Ectodermal cell (in vitro differentiated cells): ENCODE measurements around the gene TSPAN18.

ENCODE experiments used
- H3K27ac ChIP-seq: 2 replicates; pipeline ENCODE4 v1.7.0; 2013; ENCODE audit warnings: mild to moderate bottlenecking, low read depth, low read length; ENCODE audit not compliant: insufficient read depth, poor library complexity, severe bottlenecking
- H3K27me3 ChIP-seq: 2 replicates; pipeline ENCODE4 v1.7.0; 2013; ENCODE audit warnings: mild to moderate bottlenecking, low read length; ENCODE audit not compliant: insufficient read depth, control insufficient read depth, poor library complexity, severe bottlenecking
- H3K36me3 ChIP-seq: one replicate; pipeline ENCODE4 v1.7.0; 2013; ENCODE audit warnings: low read length; ENCODE audit not compliant: control insufficient read depth, insufficient read depth
- H3K4me1 ChIP-seq: one replicate; pipeline ENCODE4 v1.7.0; 2013; ENCODE audit warnings: low read length; ENCODE audit not compliant: control insufficient read depth, insufficient read depth
- H3K4me3 ChIP-seq: 2 replicates; pipeline ENCODE4 v1.7.0; 2013; ENCODE audit warnings: low read depth, low read length, control low read depth; ENCODE audit not compliant: insufficient read depth
- H3K9me3 ChIP-seq: 2 replicates; pipeline ENCODE4 v1.7.0; 2013; ENCODE audit warnings: mild to moderate bottlenecking, low read length, moderate library complexity; ENCODE audit not compliant: control insufficient read depth
- WGBS, 2 experiments: methylation state at CpG; one replicate each; pipeline ENCODE4 v1.1.7; 2013; ENCODE audit warnings: missing lambda C conversion rate in 2 of 2; 5-methylcytosine and 5-hydroxymethylcytosine counted together

Gene TSPAN18

DNA sequence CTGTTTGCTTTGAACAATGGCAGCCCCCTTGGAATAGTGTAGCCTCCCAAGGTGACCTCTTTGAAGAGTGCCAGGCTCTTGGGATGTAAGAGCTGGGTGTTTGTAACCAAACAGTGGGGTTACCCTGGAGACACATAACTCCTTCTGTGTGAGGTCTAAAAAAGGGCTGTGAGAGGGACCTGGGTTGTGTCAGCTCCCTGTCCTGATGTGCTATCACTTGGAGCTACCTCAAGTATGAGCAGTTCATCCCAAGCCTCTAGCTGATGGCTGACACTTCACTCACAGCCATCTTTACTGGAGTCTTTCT, 40.2 kb downstream of the TSPAN18 start:
- no peak overlapping the region for H3K27ac ChIP-seq
- peaks cover 17% of the 10 kb centered on the region for H3K36me3 ChIP-seq
- no peak overlapping the region for H3K4me3 ChIP-seq
- H3K27me3 ChIP-seq: no peaks in the 10 kb centered on the region
- peaks cover 9% of the 10 kb centered on the region for H3K4me1 ChIP-seq
- peaks cover 4% of the 10 kb centered on the region for H3K9me3 ChIP-seq

- H3K27me3 ChIP-seq: no peaks in the 10 kb centered on the region
- peaks cover 17% of the 10 kb centered on the region for H3K36me3 ChIP-seq
- H3K4me1 ChIP-seq: peaks cover 6% of the 10 kb centered on the region
- peaks cover 4% of the 10 kb centered on the region for H3K9me3 ChIP-seq
- H3K4me3 ChIP-seq: no peak overlapping the region
- no peak overlapping the region for H3K27ac ChIP-seq
- 88% methylated on average over 1 of the region's 1 CpG; no CpG with 5 or more reads in 1 of the 2 experiments for WGBS, 2 experiments
Observed at GRCh38 chr11:44767421-44767820, 40.7 kb downstream of the TSPAN18 start.

DNA sequence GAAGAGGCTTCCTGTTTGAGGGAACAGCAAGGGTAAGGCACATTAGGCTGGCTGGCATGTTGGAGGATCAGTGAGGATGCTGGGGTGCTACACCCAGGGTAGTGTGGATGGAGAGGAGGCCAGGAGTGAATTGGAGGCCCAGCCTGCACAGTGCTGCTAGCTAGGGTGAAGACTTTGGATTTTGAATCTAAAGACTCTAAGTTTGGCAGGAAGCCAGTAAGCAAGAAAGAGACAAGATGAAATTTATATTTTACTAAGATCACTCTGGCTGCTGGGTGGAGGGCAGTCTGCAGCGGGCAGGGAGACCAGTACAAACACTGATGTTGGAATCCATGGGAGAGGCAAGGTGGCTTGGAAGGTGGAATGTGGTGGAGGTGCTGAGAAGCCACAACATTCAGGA, 43.6 kb downstream of the TSPAN18 start:
- H3K27me3 ChIP-seq: no peaks in the 10 kb centered on the region
- 96 to 100% methylated on average over 1 of the region's 1 CpG for WGBS, 2 experiments
- no peak overlapping the region for H3K27ac ChIP-seq
- peaks cover 14% of the 10 kb centered on the region for H3K4me1 ChIP-seq
- H3K36me3 ChIP-seq: peaks cover 15% of the 10 kb centered on the region
- H3K9me3 ChIP-seq: peaks cover 4% of the 10 kb centered on the region
- H3K4me3 ChIP-seq: no peak overlapping the region

GRCh38 chr11:44771252-44771734, 44.5 kb downstream of the TSPAN18 start:
- H3K4me3 ChIP-seq: no peak overlapping the region
- H3K27ac ChIP-seq: no peak overlapping the region
- no peaks in the 10 kb centered on the region for H3K27me3 ChIP-seq
- peaks cover 7% of the 10 kb centered on the region for H3K4me1 ChIP-seq
- H3K36me3 ChIP-seq: peaks cover 10% of the 10 kb centered on the region
- H3K9me3 ChIP-seq: peaks cover 4% of the 10 kb centered on the region

DNA sequence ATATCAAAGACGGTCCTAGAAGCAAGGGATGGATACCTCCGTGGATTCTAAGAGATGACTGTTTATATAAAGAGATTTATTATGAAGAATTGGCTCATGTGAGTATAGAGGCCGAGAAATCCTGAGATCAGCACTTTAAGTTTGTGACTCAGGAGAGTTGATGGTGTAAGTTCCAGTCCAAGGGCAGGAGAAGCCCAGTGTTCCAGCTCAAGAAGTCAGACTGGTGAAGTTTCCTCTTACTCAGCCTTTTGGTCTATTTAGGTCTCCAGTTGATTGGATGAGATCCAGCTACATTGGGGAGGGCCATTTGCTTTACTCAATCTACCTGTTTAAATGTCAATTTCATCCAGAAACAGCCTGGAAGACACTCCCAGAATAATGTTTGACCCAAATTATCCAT, 45.1 kb downstream of the TSPAN18 start:
- H3K4me1 ChIP-seq: peaks cover 12% of the 10 kb centered on the region
- no peak overlapping the region for H3K27ac ChIP-seq
- no peak overlapping the region for H3K4me3 ChIP-seq
- peaks cover 10% of the 10 kb centered on the region for H3K36me3 ChIP-seq
- 95 to 98% methylated on average over 3 of the region's 3 CpGs for WGBS, 2 experiments
- H3K9me3 ChIP-seq: peaks cover 4% of the 10 kb centered on the region
- no peaks in the 10 kb centered on the region for H3K27me3 ChIP-seq

DNA sequence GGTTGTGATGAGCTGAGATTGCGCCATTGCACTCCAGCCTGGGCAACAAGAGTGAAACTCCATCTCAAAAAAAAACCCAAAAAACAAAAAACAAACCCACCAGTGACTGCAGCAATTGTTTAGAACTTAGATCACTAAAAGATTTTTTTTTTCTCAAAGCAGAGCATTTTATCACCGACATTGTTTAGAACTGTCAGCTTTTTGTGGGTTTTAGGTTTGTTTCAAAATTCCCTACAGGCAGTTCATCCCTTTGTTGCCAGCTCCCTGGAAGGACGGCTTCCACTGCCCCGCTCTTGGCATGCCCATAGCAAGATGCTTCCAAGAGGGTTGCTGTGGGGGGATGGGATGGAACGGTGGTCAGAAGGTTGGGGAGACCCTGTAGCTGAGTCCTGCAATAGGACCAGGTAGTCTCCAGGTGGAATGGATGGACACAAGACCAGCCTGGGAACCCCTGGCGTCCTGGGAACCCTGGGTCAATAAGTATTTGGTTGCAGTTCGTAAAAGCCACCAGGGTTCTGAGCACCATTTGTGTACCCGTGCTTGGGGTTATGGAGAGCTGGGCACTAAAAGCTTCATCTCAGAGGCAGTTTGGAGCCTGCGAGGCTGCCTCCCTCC, 46.7 kb downstream of the TSPAN18 start:
- peaks cover 23% of the 10 kb centered on the region for H3K4me1 ChIP-seq
- 80% methylated on average over 9 of the region's 9 CpGs for WGBS, 2 experiments
- H3K27ac ChIP-seq: no peak overlapping the region
- H3K9me3 ChIP-seq: no peaks in the 10 kb centered on the region
- no peaks in the 10 kb centered on the region for H3K36me3 ChIP-seq
- H3K4me3 ChIP-seq: no peak overlapping the region
- no peaks in the 10 kb centered on the region for H3K27me3 ChIP-seq

DNA sequence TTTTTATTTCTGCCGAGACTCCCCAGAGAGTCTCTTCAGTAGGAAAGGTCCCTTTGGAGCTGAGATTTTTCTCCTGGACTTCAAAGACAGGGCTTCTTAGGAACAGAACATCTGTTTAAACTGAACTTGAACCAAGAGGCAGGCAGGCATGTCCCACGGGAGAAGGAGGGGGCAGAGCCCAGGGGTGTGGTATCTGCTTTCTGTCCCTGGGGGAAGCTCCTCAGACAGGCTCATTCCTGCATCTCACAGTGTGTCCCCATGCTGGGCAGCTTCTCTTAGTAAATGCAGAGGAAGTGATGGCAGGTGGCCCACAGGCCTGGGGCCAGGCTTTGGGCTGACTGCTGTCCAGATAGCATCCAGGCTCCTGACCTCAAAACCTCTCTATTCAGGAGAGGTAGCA, 47.3 kb downstream of the TSPAN18 start:
- H3K4me1 ChIP-seq: peaks cover 23% of the 10 kb centered on the region
- H3K4me3 ChIP-seq: no peak overlapping the region
- no peaks in the 10 kb centered on the region for H3K27me3 ChIP-seq
- no peaks in the 10 kb centered on the region for H3K9me3 ChIP-seq
- WGBS, 2 experiments: 33 to 40% methylated on average over 2 of the region's 2 CpGs
- H3K27ac ChIP-seq: no peak overlapping the region
- H3K36me3 ChIP-seq: no peaks in the 10 kb centered on the region

DNA sequence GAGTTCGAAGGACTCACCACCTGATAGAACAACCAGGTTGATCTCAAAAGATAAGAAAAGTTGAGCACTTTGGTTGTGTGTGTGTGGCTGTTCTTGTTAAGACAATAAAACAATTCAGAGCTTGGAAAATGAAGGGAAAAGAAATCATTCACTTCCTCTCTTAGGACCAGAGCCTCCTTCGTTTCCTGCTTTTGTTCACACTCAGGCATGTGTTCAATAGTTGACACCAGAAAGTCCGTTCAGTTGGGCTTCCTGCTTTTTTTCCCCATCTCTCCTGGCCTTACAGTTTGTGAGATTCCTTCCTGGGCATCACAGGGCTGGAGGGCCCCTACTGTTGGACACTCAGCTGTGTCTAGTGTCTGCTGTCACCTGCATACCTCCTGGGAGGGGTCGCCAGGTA, 48.0 kb downstream of the TSPAN18 start:
- Histone ChIP-seq H3K4me3 (no peak overlapping the region), H3K9me3 (no peaks in the 10 kb centered on the region), H3K4me1 (peaks cover 23% of the 10 kb centered on the region), H3K36me3 (no peaks in the 10 kb centered on the region), H3K27ac (no peak overlapping the region), H3K27me3 (no peaks in the 10 kb centered on the region)
- WGBS, 2 experiments: 89 to 90% methylated on average over 4 of the region's 4 CpGs

DNA sequence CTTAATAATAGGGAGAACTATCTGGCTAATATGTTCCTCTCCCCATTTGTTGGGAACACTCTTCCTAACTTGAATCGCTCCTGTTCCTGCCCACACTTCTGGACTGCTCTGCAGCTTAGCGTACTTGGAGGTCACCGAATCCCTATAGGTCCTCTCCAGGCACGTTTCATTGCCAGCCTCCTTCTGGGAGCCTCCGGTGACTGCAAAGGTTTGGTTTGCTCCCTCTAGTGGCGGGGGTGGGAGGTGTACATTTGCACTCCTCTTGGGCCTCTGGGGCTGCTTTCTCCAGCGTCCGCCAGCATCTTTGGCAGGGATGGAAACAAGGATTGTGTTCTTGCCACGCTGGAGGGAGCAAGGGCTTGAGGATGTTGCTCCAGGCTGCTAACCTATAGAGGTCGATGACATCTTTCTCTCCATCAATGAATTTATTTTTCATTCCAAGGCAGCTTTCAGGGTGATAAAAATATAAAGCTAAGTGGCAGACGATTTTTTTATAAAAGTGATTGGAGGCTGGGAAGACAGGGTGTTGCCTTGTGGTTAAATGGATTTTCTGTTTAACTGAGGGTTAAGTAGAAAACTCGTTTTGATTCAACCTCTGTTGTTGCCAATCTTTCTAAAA, 48.7 kb downstream of the TSPAN18 start:
- no peak overlapping the region for H3K4me3 ChIP-seq
- H3K27me3 ChIP-seq: no peaks in the 10 kb centered on the region
- no peaks in the 10 kb centered on the region for H3K36me3 ChIP-seq
- no peak overlapping the region for H3K27ac ChIP-seq
- no peaks in the 10 kb centered on the region for H3K9me3 ChIP-seq
- peaks cover 26% of the 10 kb centered on the region for H3K4me1 ChIP-seq
- 65% methylated on average over 12 of the region's 12 CpGs for WGBS, 2 experiments

DNA sequence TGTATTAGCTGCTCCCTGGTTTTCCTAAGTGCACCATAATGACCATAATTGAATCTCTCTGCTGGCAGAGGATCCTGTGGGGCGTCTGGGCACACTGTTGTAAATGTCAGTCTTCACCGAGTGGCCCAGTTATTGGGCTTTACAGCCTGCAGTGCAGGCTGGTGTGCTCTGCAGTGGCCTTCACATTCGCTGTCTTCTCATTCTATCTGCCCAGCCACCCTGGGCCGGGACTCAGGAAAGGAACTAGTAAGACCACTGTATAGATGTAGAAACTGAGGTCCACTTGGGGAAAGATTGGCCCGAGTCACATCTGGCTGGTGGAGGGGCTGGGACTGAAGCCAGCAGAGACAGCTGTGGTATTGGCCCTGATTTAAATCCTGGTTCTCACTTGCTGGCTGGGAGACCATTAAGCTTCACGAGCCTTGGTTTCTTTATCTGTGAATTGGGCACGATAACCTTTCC, 49.3 kb downstream of the TSPAN18 start:
- Histone ChIP-seq H3K36me3 (no peaks in the 10 kb centered on the region), H3K27me3 (no peaks in the 10 kb centered on the region), H3K9me3 (no peaks in the 10 kb centered on the region), H3K4me3 (no peak overlapping the region), H3K4me1 (peaks cover 29% of the 10 kb centered on the region), H3K27ac (no peak overlapping the region)
- WGBS, 2 experiments: 94 to 95% methylated on average over 7 of the region's 7 CpGs
